ENCODE data around the gene ELAPOR2.
"Not testable (repeated sequence)": the region's sequence is repeated elsewhere in the genome, so short reads cannot be mapped to it uniquely, and the experiment has no call there.

ELAPOR2 gene

DNA sequence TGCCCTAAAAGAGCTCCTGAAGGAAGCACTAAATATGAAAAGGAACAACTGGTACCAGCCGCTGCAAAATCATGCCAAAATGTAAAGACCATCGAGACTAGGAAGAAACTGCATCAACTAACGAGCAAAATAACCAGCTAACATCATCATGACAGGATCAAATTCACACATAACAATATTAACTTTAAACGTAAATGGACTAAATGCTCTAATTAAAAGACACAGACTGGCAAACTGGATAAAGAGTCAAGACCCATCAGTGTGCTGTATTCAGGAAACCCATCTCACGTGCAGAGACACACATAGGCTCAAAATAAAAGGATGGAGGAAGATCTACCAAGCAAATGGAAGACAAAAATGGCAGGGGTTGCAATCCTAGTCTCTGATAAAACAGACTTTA is 17.9 kb downstream of the ELAPOR2 start:
- not testable (repeated sequence) for DNase-seq (ENCODE audit: low read depth)

DNA sequence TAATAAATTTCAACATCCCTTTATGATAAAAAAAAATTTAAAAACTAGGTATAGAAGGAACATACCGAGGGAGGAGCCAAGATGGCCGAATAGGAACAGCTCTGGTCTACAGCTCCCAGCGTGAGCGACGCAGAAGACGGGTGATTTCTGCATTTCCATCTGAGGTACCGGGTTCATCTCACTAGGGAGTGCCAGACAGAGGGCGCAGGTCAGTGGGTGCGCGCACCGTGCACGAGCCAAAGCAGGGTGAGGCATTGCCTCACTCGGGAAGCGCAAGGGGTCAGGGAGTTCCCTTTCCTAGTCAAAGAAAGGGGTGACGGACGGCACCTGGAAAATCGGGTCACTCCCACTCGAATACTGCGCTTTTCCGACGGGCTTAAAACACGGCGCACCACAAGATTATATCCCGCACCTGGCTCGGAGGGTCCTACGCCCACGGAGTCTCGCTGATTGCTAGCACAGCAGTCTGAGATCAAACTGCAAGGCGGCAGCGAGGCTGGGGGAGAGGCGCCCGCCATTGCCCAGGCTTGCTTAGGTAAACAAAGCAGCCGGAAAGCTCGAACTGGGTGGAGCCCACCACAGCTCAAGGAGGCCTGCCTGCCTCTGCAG is 19.7 kb downstream of the ELAPOR2 start:
- DNase-seq (ENCODE audit: low read depth) = not testable (repeated sequence)

DNA sequence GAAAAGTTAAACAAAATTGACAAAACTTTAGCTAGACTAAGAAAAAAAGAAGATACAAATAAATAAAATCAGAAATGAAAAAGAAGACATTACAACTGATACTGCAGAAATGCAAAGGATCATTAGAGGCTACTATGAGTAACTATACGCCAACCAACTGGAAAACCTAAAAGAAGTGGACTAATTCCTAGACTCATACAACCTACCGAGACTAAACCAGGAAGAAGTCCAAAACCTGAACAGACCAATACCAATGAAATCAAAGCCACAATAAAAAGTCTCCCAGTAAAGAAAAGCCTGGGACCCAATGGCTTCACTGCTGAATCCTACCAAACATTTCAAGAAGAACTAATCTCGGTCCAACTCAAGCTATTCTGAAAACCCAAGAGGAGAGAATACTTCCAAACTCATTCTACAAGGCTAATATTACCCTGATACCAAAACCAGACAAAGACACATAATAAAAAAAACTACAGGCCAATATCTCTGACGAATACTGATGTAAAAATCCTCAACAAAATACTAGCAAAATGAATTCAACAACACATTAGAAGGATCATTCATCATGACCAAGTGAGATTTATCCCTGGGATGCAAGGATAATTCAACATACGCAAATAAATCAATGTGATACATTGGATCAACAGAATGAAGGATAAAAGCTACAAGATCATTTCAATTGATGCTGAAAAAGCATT is 20.3 kb downstream of the ELAPOR2 start:
- no peak for DNase-seq (ENCODE audit: low read depth)

DNA sequence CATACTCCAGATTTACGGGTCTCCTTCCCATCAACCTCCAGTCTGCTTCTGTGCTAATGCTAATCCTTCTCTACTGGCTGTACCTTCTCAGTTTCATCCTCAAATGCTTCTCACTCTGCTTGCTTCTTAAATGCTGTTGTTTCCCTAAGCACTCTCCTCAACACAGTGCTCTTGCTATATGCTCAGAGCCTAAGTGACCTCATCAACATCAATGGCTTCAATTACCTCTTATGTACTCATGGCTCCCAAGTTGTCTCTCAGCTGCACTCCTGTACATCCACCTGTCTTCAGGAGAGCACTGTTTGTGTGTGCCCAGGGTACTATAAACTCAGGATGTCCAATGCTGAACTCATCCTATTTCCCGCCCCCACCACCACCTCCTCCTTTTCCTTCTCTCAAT is 22.5 kb downstream of the ELAPOR2 start:
- no peak for DNase-seq (ENCODE audit: low read depth)

DNA sequence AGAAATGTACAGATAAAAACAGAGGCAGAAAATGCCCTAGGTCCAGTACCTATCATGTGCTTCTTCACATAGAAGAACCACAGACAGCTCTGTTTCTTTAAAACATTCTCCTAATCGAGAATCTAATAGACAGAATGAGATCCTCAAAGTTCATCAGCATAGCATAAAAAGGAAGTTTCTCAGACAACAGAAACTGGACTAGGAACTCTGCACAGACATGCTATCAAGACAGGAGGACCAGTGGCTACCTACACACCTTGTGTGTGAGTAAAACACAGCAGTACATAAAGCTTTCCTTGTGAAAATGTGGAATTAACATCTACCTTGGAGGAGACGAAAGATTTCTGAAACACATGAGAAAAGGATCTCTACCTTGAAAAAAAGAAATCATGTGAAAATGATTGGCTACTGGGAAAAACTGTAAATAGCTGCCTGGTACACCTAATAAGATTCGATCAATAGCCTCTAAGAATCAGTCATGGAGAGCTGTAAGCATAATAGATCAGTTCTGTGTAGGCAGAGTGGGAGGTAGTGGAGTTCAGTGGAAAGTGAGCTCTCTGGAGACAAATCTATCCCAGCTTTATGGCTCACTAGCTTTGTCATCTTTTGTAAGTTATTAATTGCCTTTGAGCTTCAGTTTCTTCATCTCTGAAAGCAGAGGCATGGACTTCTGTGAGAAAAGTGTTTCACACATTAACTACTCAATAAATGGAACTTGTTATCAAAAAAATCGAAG is 26.7 kb downstream of the ELAPOR2 start:
- DNase-seq (ENCODE audit: low read depth) = no peak

DNA sequence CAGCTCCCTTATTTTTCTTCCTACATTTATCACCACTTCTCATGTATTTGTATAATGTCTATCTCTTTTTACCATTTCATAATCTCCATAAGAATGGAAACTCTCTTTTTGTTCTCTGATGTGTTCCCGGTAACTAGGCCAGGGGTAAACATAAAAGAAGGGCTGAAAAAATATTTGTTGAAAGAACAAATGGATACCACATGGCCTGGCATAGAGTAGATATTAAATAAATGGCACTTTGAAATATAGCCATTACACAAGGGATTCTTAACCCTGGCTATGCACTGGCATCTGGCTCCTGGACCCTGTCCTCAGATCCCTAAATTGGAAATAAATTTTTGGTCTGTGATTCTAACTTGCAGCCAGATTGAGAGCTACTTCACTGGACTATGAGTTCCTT is 30.4 kb downstream of the ELAPOR2 start:
- no peak for DNase-seq (ENCODE audit: low read depth)

DNA sequence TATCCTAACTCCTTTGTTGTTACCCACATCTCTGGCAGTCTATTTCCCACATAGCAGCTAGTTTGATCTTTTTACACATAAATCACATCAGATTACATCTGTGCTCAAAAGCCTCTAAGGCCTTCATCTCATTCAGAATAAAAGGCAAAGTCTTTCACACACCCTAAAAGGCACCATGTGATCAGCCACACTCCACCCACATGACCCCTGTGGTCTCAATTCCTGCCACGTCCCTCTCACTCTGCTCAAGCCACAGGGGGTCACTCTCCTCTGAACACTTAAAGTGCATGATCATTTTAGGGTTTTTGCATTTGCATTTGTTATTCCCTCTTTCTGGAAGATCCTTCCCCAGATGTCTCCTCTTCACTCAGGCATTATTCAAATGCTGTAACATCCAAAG is 30.8 kb downstream of the ELAPOR2 start:
- DNase-seq (ENCODE audit: low read depth) = no peak

DNA sequence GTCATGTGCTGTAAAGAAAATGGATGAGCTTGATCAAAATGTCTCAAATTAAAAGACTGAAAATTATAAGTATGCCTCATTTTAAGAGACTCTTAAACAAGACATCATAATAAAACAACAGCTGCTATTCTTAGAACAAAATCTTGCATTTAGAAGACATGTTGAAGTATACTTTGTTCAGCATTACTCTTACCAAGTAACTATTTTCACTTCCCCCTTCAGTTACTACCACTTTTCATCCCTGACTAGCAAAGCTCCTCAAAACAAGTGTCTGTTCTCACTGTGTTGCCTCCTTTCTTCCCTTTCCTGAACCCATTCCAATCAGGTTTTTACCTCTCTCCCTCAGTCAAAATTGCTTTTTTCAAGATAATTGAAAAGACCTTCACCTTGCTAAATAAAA is 31.6 kb downstream of the ELAPOR2 start:
- DNase-seq (ENCODE audit: low read depth) = no peak

DNA sequence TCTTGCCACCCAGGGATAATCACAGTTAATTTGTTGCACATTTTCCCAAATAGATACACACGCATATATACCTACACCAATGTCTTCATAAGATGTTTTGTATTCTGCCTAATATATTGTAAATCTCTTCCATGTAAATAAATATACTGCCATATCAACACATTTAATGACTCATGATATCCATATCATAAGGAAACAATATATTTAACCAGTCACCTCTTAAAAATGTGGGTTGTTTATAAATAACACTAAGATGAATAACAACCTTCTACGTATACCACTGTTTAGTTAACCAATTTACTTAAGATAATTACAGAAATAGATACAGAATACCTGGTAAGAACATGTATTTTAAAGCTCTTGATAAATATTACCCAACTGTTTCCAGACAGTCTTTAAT is 38.2 kb downstream of the ELAPOR2 start:
- no peak for DNase-seq (ENCODE audit: low read depth)

DNA sequence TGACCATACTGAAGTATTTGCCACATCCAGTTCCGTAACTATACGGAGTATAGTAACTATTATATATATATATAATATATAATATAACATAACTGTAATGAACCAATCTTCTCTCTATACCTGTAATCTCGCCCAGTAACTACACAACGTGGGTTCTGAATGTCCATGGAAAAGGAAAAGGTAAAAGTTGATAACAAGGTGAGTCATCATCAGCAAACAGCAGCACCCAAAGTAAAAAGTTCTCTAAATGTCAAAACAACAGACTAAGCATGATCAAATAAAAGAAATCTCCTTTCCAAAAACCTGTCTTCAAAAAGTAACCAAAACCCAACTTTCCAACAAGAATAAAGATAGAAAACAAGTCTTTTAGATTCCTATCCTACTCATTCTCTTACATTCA is 42.8 kb downstream of the ELAPOR2 start:
- no peak for DNase-seq (ENCODE audit: low read depth)

DNA sequence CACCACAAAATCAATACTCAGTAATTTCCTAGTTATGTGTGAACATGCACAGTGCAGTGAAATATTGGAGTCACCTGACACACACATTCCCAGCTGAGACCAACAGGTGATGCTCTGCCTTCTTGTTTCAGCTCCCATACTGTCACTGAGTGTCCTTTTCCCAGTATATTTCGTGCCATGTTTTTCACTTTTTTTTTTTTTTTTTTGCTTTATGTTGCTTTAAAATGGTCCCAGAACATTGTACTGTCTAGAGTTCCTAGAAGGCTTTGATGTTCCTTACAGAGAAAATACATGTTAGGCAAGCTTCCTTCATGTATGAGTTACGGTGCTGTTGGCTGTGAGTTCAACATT is 45.6 kb downstream of the ELAPOR2 start:
- DNase-seq (ENCODE audit: low read depth) = no peak

DNA sequence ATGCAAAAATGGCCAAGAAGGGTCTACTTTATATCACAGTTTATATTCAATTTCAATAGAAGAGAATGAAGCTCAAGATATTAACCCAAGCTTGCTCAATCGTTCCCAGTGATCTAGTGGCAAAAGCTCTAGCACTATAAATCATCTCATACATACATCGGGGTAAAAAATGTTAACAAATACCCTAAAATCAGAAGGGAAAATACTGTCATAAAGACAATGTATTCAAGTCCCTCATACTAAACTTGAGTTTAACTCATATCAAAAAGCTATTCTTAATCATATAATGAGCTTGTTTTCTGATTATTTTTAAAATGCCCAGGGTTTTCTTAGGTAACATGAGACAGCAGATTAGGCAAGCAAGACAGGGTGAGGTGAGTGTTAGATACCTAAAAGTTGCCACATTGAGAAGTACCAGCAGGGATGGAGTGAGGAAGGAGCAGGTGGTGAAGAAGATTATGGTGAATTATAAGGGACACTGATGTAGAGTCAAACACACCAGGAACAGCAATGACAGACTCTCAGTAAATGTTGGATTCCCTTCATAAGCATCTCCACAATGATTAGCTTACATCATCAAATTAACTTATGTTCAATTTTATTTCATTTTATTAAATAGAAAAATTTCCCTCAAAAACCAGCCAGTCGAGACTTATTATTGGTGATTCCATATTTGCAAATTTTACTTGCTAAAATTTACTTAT is 46.2 kb downstream of the ELAPOR2 start:
- DNase-seq (ENCODE audit: low read depth) = no peak

All from stimulated activated CD8-positive, alpha-beta memory T cell treated with anti-CD3 and anti-CD28 coated beads, Interleukin-7, amount 100 ng/mL, for 24 hours (primary cell).